Neutrophil (primary cell): ENCODE measurements around the gene SEMA3E.

Experiments used
- H3K27ac ChIP-seq: fragments of 200-600 bp; sonication (generic); 2 replicates; pipeline ENCODE4 v1.5.1; 2016; ENCODE audit warnings: mild to moderate bottlenecking, moderate library complexity
- H3K27me3 ChIP-seq: fragments of 200-600 bp; sonication (generic); 2 replicates; pipeline ENCODE4 v1.6.0; 2016; ENCODE audit warnings: mild to moderate bottlenecking
- H3K36me3 ChIP-seq: fragments of 200-600 bp; sonication (generic); 2 replicates; pipeline ENCODE4 v1.5.1; 2017
- H3K4me1 ChIP-seq, 2 experiments: fragments of 200-600 bp in 1 of 2; sonication (generic) in 1 of 2; 1 replicate in 1 of 2; 2 replicates in 1 of 2; pipeline versions ENCODE4 v1.5.1 to v1.6.1; 2013 to 2016; ENCODE audit warnings: low read depth in 1 of 2, low read length in 1 of 2, mild to moderate bottlenecking in 1 of 2, moderate library complexity in 1 of 2; ENCODE audit not compliant: control insufficient read depth in 1 of 2, insufficient read depth in 1 of 2
- H3K4me3 ChIP-seq, 2 experiments: fragments of 200-600 bp in 1 of 2; sonication (generic) in 1 of 2; 1 replicate in 1 of 2; 2 replicates in 1 of 2; pipeline ENCODE4 v1.5.1; 2013 to 2016; ENCODE audit warnings: low read depth in 1 of 2, low read length in 1 of 2, mild to moderate bottlenecking in 1 of 2, moderate library complexity in 1 of 2
- H3K9me3 ChIP-seq: fragments of 200-600 bp; sonication (generic); 2 replicates; pipeline ENCODE4 v1.5.1; 2016
- CTCF ChIP-seq: fragments of 200-600 bp; sonication (generic); IDR thresholded peaks from 2 replicates; pipeline ENCODE4 v1.5.1; 2016; ENCODE audit warnings: antibody characterized with exemption

SEMA3E gene

GRCh38 chr7:83429493-83429892 is 219.4 kb downstream of the SEMA3E start:
- no peaks in the 10 kb centered on the region for H3K27me3 ChIP-seq

GRCh38 chr7:83427884-83428283 is 221.1 kb downstream of the SEMA3E start:
- TF ChIP-seq CTCF: no peak
- Histone ChIP-seq H3K9me3 (no peaks in the 10 kb centered on the region), H3K27ac (no peak overlapping the region), H3K4me1 (no peaks in the 10 kb centered on the region), H3K4me3 (no peak overlapping the region), H3K36me3 (no peaks in the 10 kb centered on the region), H3K27me3 (no peaks in the 10 kb centered on the region)

More at GRCh38 chr7:83429493-83429892, 219.4 kb downstream of the SEMA3E start:
- no peak for TF ChIP-seq CTCF
- Histone ChIP-seq H3K4me3 (no peak overlapping the region), H3K9me3 (no peaks in the 10 kb centered on the region), H3K36me3 (no peaks in the 10 kb centered on the region), H3K4me1 (no peaks in the 10 kb centered on the region), H3K27ac (no peak overlapping the region)

GRCh38 chr7:83426325-83426724 is 222.6 kb downstream of the SEMA3E start:
- Histone ChIP-seq H3K27me3 (no peaks in the 10 kb centered on the region), H3K36me3 (no peaks in the 10 kb centered on the region), H3K4me1 (no peaks in the 10 kb centered on the region), H3K4me3 (no peak overlapping the region), H3K9me3 (no peaks in the 10 kb centered on the region), H3K27ac (no peak overlapping the region)
- no peak for TF ChIP-seq CTCF

DNA sequence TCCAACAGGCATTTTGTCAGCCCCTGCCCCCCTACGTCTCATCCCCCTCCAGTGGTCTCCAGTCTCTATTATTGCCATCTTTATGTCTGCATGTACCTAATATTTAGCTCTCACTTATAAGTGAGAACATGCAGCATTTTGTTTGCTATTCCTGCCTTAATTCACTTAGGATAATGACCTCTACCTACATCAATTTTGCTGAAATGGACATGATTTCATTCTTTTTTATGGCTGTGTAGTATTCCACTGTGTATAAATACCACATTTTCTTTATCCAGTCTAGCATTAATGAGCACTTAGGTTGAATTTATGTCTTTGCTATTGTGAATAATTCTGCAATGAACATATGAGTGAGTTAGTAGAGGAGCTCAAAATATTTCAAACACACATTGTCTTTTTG is 229.9 kb downstream of the SEMA3E start:
- H3K9me3 ChIP-seq: no peaks in the 10 kb centered on the region
- no peak for TF ChIP-seq CTCF
- no peaks in the 10 kb centered on the region for H3K4me1 ChIP-seq
- no peak overlapping the region for H3K4me3 ChIP-seq
- H3K27ac ChIP-seq: no peak overlapping the region
- no peaks in the 10 kb centered on the region for H3K36me3 ChIP-seq
- H3K27me3 ChIP-seq: no peaks in the 10 kb centered on the region

- Histone ChIP-seq H3K27ac (no peak overlapping the region), H3K4me3 (no peak overlapping the region)
Measured at GRCh38 chr7:83415840-83416239, 233.1 kb downstream of the SEMA3E start.

More at GRCh38 chr7:83415840-83416239, 233.1 kb downstream of the SEMA3E start:
- Histone ChIP-seq H3K4me1 (no peaks in the 10 kb centered on the region), H3K27me3 (no peaks in the 10 kb centered on the region), H3K9me3 (no peaks in the 10 kb centered on the region), H3K36me3 (no peaks in the 10 kb centered on the region)
- no peak for TF ChIP-seq CTCF
